H1 (cell line): ENCODE data around the gene ESYT1. TPM values are rescaled to one million over a fixed set of nuclear protein-coding genes. Genes with fewer than 3 reads are reported as not detected.

Experiments used
- SIX5 ChIP-seq: IDR thresholded peaks from 2 replicates; pipeline ENCODE4 v1.6.1; 2011; ENCODE audit warnings: mild to moderate bottlenecking, low read depth, low read length
- polyA plus RNA-seq, 7 experiments: library from polyadenylated mRNA; depleted of rRNA in 3 of 7; stranded (reverse) in 5 of 7; unstranded in 2 of 7; fragments of >200 nt in 5 of 7; fragments of 200-250 nt in 2 of 7; gene quantifications; 1 replicate in 5 of 7; 2 replicates in 1 of 7; 4 replicates in 1 of 7; pipeline versions ENCODE4 v1.2.1 to v1.2.3, GENCODE V29; 2011 to 2013; ENCODE audit warnings: missing spikeins in 2 of 7, mixed read lengths in 2 of 7
- total RNA-seq: library from RNA; stranded (reverse); fragmentation: NEBNext Ultra II Directional; extraction: Animal tissue kit (Norgen Biotek cat#: 25700); gene quantifications from 2 replicates; pipeline ENCODE4 v1.2.1, GENCODE V29; 2021

The ESYT1 gene
- total and polyA plus RNA-seq, 2 of the 8 experiments (the other 6 are each of a cell fraction or from before 2014, with no cell fraction given): 86.9 to 165 TPM

DNA sequence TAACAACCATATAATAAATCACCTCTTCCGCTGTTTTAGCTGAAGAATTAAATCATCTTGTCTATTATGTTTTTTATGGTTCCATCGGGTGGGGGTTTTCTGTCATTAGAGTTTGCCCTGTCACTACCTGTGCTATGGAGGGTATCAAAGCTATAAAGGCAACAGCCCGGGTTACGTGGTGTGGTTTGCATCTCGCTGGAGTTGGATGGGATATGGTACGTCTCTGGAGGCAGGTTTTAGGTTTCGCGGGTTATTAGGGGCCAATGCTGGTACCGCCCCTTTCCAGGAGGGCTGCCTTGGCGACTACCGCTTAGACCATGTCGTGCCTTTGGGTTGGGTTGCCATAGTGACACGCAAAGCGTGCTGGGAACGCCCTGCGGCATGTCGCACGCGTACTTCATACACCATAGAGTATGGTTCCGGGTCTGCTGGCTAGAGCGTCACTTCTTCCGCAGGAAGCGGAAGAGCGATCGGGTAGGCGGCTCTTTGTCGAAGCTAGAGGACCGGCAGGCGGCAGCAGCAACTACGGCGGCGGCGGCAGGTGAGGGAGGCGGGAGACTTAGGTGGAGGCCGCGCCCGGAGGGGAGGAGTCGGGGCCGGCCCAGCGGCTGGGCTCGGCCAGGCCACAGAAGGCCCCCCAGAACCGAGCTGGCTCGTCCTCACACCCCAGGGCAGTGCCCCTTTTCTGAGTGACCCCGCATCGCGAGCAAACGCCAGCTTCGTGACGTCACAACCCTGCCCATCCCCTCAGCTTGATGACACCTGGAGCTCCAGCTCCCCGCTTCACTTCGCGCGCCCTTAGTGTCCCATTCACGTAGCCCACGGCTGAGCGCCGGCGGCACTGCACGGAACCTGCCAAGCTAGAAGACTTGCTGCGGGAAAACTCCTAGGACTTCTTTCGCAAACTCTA lies 10.0 kb upstream of the ESYT1 start, which contains the start of gene ZC3H10 (continued):
- no peak; the same call in 1 of the 2 replicates for TF ChIP-seq SIX5
- TF ChIP-seq, all 59 proteins: peak for 31
